Activated CD8-positive, alpha-beta T cell treated with anti-CD3 and anti-CD28 coated beads, Interleukin-2, amount 10 ng/mL, durations not matched to agents 7 days and 5 days (primary cell): Measurements from ENCODE around the gene SLC41A1. TPM values are rescaled to one million over a fixed set of nuclear protein-coding genes. Genes with fewer than 3 reads are reported as not detected.

Experiments used
- ATAC-seq: fragments of 150-1000 bp; cut with Tn5 transposase; one replicate; pipeline ENCODE4 v1.10.0; 2021; ENCODE audit warnings: moderate library complexity
- CTCF ChIA-PET: fragments of 350-600 bp; sonication (Branson Sonifier 250); formaldehyde crosslinking; loops from one replicate; lab custom pipeline; 2021; ENCODE audit warnings: antibody characterized with exemption; lab: Charles Lee
- POLR2A ChIA-PET: fragments of 350-600 bp; sonication (Branson Sonifier 250); formaldehyde crosslinking; loops from one replicate; lab custom pipeline; 2021; ENCODE audit warnings: antibody characterized with exemption; lab: Charles Lee
- DNase-seq: peaks from one replicate; pipeline ENCODE4 v3.0.0-alpha.2; 2020
- H3K27ac Mint-ChIP-seq: one replicate; pipeline ENCODE4 v1.8.0; 2021; ENCODE audit warnings: mild to moderate bottlenecking, mixed read lengths
- H3K27me3 Mint-ChIP-seq: one replicate; pipeline ENCODE4 v1.8.0; 2021; ENCODE audit warnings: low read depth, mixed read lengths
- H3K36me3 Mint-ChIP-seq: one replicate; pipeline ENCODE4 v1.8.0; 2021; ENCODE audit warnings: low read depth, mixed read lengths
- H3K4me1 Mint-ChIP-seq: one replicate; pipeline ENCODE4 v1.8.0; 2021; ENCODE audit warnings: low read depth, mixed read lengths
- H3K4me3 Mint-ChIP-seq: one replicate; pipeline ENCODE4 v1.8.0; 2021; ENCODE audit warnings: mild to moderate bottlenecking, mixed read lengths
- H3K9me3 Mint-ChIP-seq: one replicate; pipeline ENCODE4 v1.8.0; 2022; ENCODE audit warnings: mixed read lengths; ENCODE audit not compliant: insufficient read depth
- total RNA-seq, 2 experiments: library from RNA; stranded (reverse); gene quantifications; one replicate each; pipeline ENCODE4 v1.2.3, GENCODE V29; 2021

The SLC41A1 gene
- total RNA-seq, 2 experiments from 2014 or later = 8.9 to 10.1 TPM

DNA sequence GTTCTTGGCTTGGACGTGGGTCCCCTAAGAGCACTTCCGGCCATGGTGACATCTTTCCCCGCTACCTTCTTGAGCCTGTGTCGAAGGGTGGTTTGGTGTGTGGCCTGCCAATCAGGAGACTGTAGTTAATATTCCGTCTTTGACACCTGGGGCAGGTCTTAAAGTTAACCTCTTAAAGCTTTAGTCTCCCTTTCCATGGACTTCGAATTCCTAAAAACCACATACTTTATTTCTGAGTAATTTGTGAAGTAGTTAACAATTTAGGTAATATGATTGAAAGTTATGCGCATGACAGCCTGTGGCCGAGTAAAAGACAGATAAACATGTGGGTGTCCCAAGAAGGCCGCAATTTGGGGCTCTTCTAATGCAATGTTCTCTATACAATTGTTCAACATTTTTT lies 27.6 kb downstream of the SLC41A1 start:
- peaks cover 3% of the 10 kb centered on the region for H3K36me3 Mint-ChIP-seq
- no peak for DNase-seq
- H3K4me3 Mint-ChIP-seq = no peak overlapping the region
- H3K9me3 Mint-ChIP-seq = no peaks in the 10 kb centered on the region
- POLR2A ChIA-PET = interaction anchor here (1.0 kb wide), 1 partner anchor 12 kb away, joined by 3 read pairs; no protein-coding TSS in a partner anchor
- no peaks in the 10 kb centered on the region for H3K27me3 Mint-ChIP-seq
- CTCF ChIA-PET = interaction anchor here (1.3 to 5.4 kb wide), 5 partner anchors 25 to 320 kb away, joined by 3 to 111 read pairs (median 5); no protein-coding TSS in a partner anchor
- peaks cover 16% of the 10 kb centered on the region for H3K4me1 Mint-ChIP-seq
- H3K27ac Mint-ChIP-seq = no peak overlapping the region
- no peak for ATAC-seq

DNA sequence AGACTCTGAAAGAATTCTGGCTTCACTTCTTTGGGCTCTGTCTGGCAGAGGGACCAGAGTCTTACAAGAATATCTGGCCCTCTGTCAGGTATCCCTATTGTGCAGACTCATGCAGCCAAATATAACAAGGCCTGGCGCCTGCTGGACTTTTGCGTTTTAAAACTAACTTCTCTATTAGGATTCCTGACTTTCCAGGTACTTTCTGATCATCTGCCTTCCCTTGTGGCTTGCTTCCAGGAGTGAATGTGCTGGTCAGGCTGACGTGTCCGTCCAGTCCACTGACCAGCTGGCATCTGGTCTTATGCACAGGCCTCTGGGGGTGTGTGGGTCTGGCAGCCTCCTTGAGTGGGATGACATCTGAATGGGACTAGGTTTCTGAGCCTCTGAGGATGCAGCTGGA lies 29.1 kb downstream of the SLC41A1 start:
- Mint-ChIP-seq H3K9me3 (no peaks in the 10 kb centered on the region), H3K4me1 (peaks cover 16% of the 10 kb centered on the region), H3K27ac (no peak overlapping the region), H3K27me3 (no peaks in the 10 kb centered on the region), H3K36me3 (no peaks in the 10 kb centered on the region), H3K4me3 (no peak overlapping the region)
- ChIA-PET POLR2A (no interaction called here), CTCF (interaction anchor here (1.3 to 5.4 kb wide), 4 partner anchors 27 to 322 kb away, joined by 4 to 111 read pairs (median 19); no protein-coding TSS in a partner anchor)
- no peak for DNase-seq
- ATAC-seq = no peak

DNA sequence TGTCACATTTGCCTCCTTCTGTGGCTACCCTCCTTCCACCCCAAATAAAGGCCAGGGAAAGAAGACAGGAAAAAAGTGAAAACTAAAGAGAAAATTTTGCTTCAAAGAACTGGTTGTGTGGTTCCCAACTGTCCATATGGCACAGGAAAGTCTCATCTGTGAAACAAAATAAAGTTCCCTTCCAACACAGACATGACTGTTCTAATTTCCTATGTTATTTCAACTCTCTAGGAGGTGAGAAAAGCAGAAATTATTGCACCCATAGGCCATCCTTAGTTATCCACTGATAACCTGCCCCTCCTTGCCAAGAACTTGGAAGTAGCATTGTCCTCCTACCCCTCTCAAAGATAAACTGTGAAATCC lies 29.6 kb downstream of the SLC41A1 start:
- POLR2A ChIA-PET = interaction anchor here (0.7 to 1.6 kb wide), 2 partner anchors 34 to 1389 kb away, joined by 5 to 8 read pairs; partner anchors contain the start of gene NUCKS1
- no peak overlapping the region for H3K27ac Mint-ChIP-seq
- DNase-seq (no peak), ATAC-seq (no peak)
- H3K9me3 Mint-ChIP-seq = no peaks in the 10 kb centered on the region
- H3K27me3 Mint-ChIP-seq = no peaks in the 10 kb centered on the region
- CTCF ChIA-PET = interaction anchor here (0.6 to 4.8 kb wide), 17 partner anchors 9 to 323 kb away, joined by 3 to 111 read pairs (median 4); partner anchors contain the start of gene NUCKS1
- H3K36me3 Mint-ChIP-seq = no peaks in the 10 kb centered on the region
- H3K4me1 Mint-ChIP-seq = peaks cover 16% of the 10 kb centered on the region
- H3K4me3 Mint-ChIP-seq = no peak overlapping the region

DNA sequence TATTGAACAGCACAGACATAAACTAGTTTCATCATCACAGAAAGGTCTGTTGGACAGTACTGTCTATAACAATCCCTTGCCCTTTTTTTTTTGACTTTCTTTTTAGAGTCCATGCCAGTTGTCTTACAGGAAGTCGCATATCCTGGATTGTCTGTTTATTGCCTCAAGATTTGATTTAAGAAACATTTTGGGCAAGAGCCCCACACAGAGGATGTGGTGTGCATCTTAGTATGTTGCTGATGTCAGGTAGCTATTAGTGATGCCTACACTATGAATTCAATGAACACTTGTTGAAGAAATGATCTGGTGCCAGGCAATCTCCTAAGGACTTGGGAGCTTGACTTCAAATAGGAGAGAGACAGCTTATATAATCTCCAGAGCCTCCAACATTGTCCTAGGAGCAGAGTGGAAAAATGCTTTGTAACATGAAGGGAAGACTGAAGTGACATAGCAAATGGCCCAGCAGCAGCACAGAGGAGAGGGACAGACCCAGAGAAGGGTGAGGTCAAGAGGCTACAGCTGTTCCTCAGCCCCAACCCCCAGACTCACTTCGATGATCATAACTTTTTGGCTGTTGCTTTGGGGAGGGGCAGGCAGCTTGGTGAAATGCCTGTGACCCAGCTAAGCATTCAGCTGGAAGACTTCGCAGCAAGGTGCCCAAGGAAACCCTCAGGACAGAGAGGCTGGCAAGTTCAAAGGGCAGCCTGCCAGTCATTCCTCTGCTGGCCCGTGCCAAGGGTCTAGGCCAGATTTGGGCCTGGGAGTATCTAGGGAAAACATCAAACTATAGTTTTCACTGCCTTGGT lies 30.2 kb downstream of the SLC41A1 start:
- no peaks in the 10 kb centered on the region for H3K36me3 Mint-ChIP-seq
- ChIA-PET POLR2A (interaction anchor here (0.7 to 1.6 kb wide), 4 partner anchors 9 to 1388 kb away, joined by 4 to 8 read pairs (median 5); partner anchors contain the start of genes ELK4 and NUCKS1), CTCF (interaction anchor here (0.6 to 4.8 kb wide), 34 partner anchors 9 to 323 kb away, joined by 3 to 111 read pairs (median 4); partner anchors contain the start of gene NUCKS1)
- peak overlapping the region; percentile 83 for H3K27ac Mint-ChIP-seq
- H3K4me1 Mint-ChIP-seq = peaks cover 20% of the 10 kb centered on the region
- H3K4me3 Mint-ChIP-seq = no peak overlapping the region
- peak; percentile 84 for ATAC-seq
- peak; percentile 55 for DNase-seq
- no peaks in the 10 kb centered on the region for H3K27me3 Mint-ChIP-seq
- H3K9me3 Mint-ChIP-seq = no peaks in the 10 kb centered on the region

DNA sequence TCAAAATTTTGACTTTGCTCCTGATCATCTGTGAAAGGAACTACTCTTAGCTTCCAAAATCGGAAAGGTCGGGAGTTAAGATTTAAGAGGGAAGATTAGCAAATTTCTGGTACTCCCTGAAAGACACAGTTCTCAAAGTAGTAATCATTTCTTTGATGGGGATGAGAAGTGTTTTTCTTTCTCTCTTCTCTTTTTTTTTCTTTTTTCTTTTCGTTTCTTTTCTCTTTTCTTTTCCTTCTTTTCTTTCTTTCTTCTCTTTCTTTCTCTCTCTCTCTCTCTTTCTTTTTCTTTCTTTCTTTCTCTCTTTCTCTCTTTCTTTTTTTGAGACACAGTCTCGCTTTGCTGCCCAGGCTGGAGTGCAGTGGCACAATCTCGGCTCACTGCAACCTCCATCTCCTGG lies 32.7 kb downstream of the SLC41A1 start:
- no peak for ATAC-seq
- Mint-ChIP-seq H3K36me3 (no peaks in the 10 kb centered on the region), H3K9me3 (no peaks in the 10 kb centered on the region), H3K27ac (no peak overlapping the region), H3K27me3 (no peaks in the 10 kb centered on the region), H3K4me3 (no peak overlapping the region), H3K4me1 (peaks cover 32% of the 10 kb centered on the region)
- no peak for DNase-seq
- POLR2A ChIA-PET = no interaction called here
- CTCF ChIA-PET = interaction anchor here (1.0 kb wide), 1 partner anchor 121 kb away, joined by 5 read pairs; no protein-coding TSS in a partner anchor

DNA sequence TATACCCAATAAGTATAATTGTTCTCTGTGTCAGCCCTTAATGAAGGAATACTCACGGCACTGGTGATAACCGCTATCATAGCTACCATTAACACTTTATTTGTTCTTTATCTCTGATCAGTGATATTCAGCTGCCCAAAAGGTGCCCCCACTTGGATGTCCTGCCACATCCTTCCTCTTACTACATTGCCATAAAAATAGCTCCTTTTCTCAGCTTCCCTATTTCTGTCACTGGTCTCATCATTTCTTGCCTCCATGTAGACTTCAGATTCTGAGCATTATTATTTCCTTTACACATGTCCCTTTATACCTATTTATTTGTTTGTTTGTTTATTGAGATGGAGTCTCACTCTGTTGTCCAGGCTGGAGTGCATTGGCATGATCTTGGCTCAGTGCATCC lies 35.0 kb downstream of the SLC41A1 start:
- Mint-ChIP-seq H3K36me3 (peaks cover 11% of the 10 kb centered on the region), H3K9me3 (no peaks in the 10 kb centered on the region), H3K27ac (no peak overlapping the region), H3K4me1 (peaks cover 42% of the 10 kb centered on the region), H3K4me3 (no peak overlapping the region), H3K27me3 (no peaks in the 10 kb centered on the region)
- ChIA-PET POLR2A (interaction anchor here (1.0 kb wide), 1 partner anchor 29 kb away, joined by 3 read pairs; no protein-coding TSS in a partner anchor), CTCF (interaction anchor here (0.8 to 1.5 kb wide), 2 partner anchors 14 to 119 kb away, joined by 3 to 6 read pairs; no protein-coding TSS in a partner anchor)
- DNase-seq (no peak), ATAC-seq (no peak)

DNA sequence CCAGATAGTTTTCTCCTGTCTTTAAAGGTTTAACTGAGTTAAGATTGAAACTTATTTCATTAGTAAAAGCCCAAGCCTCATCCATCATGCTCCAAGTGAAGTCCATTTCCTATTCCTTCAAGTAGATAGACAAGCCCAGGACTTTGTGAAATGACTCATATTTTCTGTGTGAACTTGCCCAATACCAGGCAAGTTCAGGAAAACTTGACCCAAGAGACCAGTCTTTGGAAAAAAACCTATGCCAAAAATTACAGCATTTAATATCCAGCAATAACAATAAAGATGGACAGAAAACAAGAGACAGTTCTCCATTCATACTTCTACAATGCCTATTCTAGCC lies 37.3 kb downstream of the SLC41A1 start:
- H3K27me3 Mint-ChIP-seq = no peaks in the 10 kb centered on the region
- H3K36me3 Mint-ChIP-seq = peaks cover 31% of the 10 kb centered on the region
- ChIA-PET POLR2A (interaction anchor here (0.6 to 2.6 kb wide), 7 partner anchors 12 to 1368 kb away, joined by 3 to 26 read pairs (median 3); partner anchors contain the start of gene NUCKS1), CTCF (interaction anchor here (1.4 to 7.0 kb wide), 6 partner anchors 27 to 290 kb away, joined by 3 to 49 read pairs (median 6); partner anchors contain the start of gene NUCKS1)
- H3K4me1 Mint-ChIP-seq = peaks cover 53% of the 10 kb centered on the region
- no peak for ATAC-seq
- H3K27ac Mint-ChIP-seq = peak overlapping the region; percentile 92
- H3K4me3 Mint-ChIP-seq = peak overlapping the region; percentile 97
- no peaks in the 10 kb centered on the region for H3K9me3 Mint-ChIP-seq
- DNase-seq = no peak

DNA sequence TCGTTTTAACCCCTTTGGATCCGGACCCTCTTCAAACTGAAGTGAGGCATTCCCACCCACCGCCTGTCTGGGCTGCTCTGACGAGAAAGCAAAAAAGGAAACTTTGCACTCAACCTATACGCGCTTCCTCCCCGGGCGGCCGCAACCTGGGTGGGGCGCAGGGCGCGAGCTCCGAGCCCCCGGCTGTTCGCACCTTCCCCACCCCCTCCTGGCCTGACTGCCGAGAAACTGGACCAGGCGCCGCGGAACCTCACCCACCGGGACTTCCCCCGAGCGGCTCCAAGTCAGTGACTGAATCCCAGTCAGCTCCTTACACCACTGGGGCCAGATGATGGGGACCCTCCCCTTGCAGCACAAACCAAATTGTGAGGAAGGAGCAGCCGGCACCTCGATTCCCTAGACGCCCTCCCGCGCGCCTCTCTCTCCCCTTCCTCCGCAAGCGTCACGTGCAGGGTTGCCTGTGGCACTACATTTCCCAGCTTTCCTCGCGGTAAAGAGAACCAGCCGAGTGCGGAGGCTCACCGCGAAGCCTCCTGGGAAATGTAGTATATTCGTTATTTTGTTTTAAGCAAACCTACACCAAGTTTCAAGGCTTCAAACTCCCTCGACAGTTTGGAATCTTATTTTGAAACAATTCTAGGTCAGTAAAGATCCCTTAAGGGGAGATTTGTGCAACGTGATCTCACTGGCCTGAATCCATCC lies 37.8 kb downstream of the SLC41A1 start, which contains the start of gene RAB29:
Gene RAB29 (minus strand): TSS at position 468 of the 702 bp plus-strand sequence. CDS start 526 bp downstream, outside the sequence.
- H3K27me3 Mint-ChIP-seq = no peaks in the 10 kb centered on the region
- peak within 1 kb of the TSS; percentile 97 for H3K4me3 Mint-ChIP-seq
- DNase-seq = peak; percentile 92
- peaks cover 36% of the 10 kb centered on the region for H3K36me3 Mint-ChIP-seq
- H3K4me1 Mint-ChIP-seq = peaks cover 56% of the 10 kb centered on the region
- ChIA-PET CTCF (interaction anchor here (1.0 to 7.0 kb wide), 10 partner anchors 9 to 290 kb away, joined by 3 to 49 read pairs (median 6); partner anchors contain the start of gene NUCKS1), POLR2A (interaction anchor here (0.6 to 2.6 kb wide), 9 partner anchors 13 to 1367 kb away, joined by 3 to 26 read pairs (median 3); partner anchors contain the start of gene NUCKS1)
- H3K27ac Mint-ChIP-seq = peak within 1 kb of the TSS; percentile 92
- H3K9me3 Mint-ChIP-seq = no peaks in the 10 kb centered on the region
- ATAC-seq = peak; percentile 88

DNA sequence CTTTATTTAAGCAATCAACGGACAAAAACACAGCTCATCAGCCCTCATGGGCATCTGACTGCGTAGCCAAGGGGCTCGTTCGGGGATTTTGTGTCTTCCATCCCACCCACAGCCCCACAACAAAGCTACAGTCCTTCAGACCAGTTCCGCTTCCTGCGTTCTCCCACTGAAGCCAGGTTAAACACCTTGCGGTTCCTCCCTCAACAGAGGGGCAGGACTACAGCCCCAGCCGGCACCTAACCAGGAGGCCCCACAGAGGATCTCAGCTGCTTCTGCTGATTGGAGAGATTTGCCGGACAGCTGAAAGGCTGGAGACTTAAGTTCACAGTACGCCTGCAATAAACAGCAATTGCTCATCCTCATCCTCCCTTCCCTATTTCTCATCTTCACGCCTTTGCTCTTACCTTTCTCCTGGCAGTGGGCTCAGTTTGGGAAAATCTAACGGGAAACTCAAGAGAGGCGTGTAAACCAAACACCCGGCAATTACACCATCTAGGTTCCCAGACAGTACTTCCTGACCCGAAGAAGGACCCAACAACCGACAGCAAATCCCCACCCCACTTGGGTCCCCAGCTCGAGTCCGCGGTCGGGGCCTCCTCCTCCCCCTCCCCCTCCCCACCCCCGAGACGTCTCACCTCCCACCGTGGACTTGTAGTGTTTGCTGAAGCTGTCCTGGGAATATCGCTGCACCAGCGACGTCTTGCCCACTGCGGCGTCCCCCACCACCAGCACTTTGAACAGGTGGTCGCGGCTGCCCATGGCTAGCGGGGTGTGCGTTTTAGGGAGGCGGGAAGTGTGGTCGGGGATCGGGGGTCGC lies 38.6 kb downstream of the SLC41A1 start:
- Mint-ChIP-seq H3K9me3 (no peaks in the 10 kb centered on the region), H3K27ac (peak overlapping the region; percentile 92), H3K4me1 (peaks cover 56% of the 10 kb centered on the region), H3K27me3 (no peaks in the 10 kb centered on the region), H3K4me3 (peak overlapping the region; percentile 97), H3K36me3 (peaks cover 43% of the 10 kb centered on the region)
- ChIA-PET CTCF (interaction anchor here (0.9 to 7.0 kb wide), 14 partner anchors 8 to 289 kb away, joined by 3 to 49 read pairs (median 5); no protein-coding TSS in a partner anchor), POLR2A (interaction anchor here (0.7 to 2.6 kb wide), 12 partner anchors 8 to 204 kb away, joined by 3 to 26 read pairs (median 4); partner anchors contain the start of gene NUCKS1)
- peak; percentile 52 for ATAC-seq
- DNase-seq = peak; percentile 65

DNA sequence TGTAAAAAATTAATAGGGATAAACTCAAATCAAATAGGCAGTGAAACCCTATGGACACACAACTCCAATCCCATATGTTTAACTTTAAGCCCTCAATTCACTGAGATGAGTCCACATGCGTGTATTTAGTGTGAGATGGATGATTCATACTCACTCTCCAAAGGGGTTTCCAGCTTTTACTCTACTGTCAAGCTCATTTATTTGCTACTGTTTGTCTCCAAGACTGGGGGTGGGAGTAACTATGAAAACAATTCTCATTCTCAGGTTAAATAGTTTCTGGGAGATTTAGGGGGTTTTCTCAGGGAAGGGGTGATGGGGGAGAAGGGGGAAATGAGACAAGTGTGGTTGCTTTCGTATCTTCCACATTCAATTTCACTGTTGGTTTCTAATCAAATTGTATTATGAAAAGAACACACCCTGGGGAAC lies 40.4 kb downstream of the SLC41A1 start:
- no peak for DNase-seq
- ChIA-PET CTCF (interaction anchor here (0.9 to 7.0 kb wide), 7 partner anchors 9 to 205 kb away, joined by 3 to 49 read pairs (median 4); no protein-coding TSS in a partner anchor), POLR2A (interaction anchor here (1.1 to 1.4 kb wide), 3 partner anchors 15 to 23 kb away, joined by 3 to 4 read pairs (median 4); partner anchors contain the start of gene NUCKS1)
- peaks cover 57% of the 10 kb centered on the region for H3K36me3 Mint-ChIP-seq
- peak overlapping the region; percentile 35 for H3K4me3 Mint-ChIP-seq
- no peak for ATAC-seq
- H3K9me3 Mint-ChIP-seq = no peaks in the 10 kb centered on the region
- H3K27ac Mint-ChIP-seq = peak overlapping the region; percentile 5
- peaks cover 53% of the 10 kb centered on the region for H3K4me1 Mint-ChIP-seq
- H3K27me3 Mint-ChIP-seq = no peaks in the 10 kb centered on the region
